ENCODE results near the gene NPFFR1.

GRCh38 chr10:70269741-70270140 is 14.1 kb downstream of the NPFFR1 start:
- TF ChIP-seq JUND (IDR thresholded peaks at IDR 0.05) (no peak), GABPA (IDR thresholded peaks at IDR 0.05 in 1 of 2, conservative IDR thresholded peaks at IDR 0.05 in 1 of 2) (no peak), REST (IDR thresholded peaks at IDR 0.05) (no peak), CTCF (IDR thresholded peaks at IDR 0.05; ENCODE audit: low read depth, low read length, missing input control) (no peak), RAD21 (IDR thresholded peaks at IDR 0.05) (no peak), MAX (IDR thresholded peaks at IDR 0.05) (no peak), YY1 (IDR thresholded peaks at IDR 0.05) (no peak), ZBTB33 (IDR thresholded peaks at IDR 0.05) (no peak), NR2F2 (IDR thresholded peaks at IDR 0.05) (no peak), ATF3 (IDR thresholded peaks at IDR 0.05) (no peak)
